ENCODE measurements around the gene TMPRSS13.

GRCh38 chr11:117863383-117863782, 65.8 kb downstream of the TMPRSS13 start:
- TF ChIP-seq CTCF (IDR thresholded peaks at IDR 0.05 in 8 of 11, conservative IDR thresholded peaks at IDR 0.05 in 3 of 11) (no peak), POLR2AphosphoS5 (IDR thresholded peaks at IDR 0.05) (no peak), POLR2A (IDR thresholded peaks at IDR 0.05) (no peak)

Measured in spleen (tissue), 7 donors.